Neural progenitor cell (in vitro differentiated cells): Measurements from ENCODE around the gene ACAD9. TPM values are rescaled to one million over a fixed set of nuclear protein-coding genes. Genes with fewer than 3 reads are reported as not detected.

ENCODE experiments used
- DNase-seq: peaks from one replicate; pipeline ENCODE4 v3.0.0-alpha.2; 2016; ENCODE audit warnings: low spot score
- H2AFZ ChIP-seq: fragments of 200-600 bp; sonication (generic); replicated peaks from 2 replicates; pipeline ENCODE4 v1.6.1; 2016; ENCODE audit warnings: antibody characterized with exemption
- H3F3A ChIP-seq: fragments of 200-600 bp; sonication (generic); 2 replicates; pipeline ENCODE4 v1.6.1; 2016; ENCODE audit warnings: antibody characterized with exemption, low read depth
- H3K27ac ChIP-seq: fragments of 200-600 bp; sonication (generic); 2 replicates; pipeline ENCODE4 v1.5.1; 2016; ENCODE audit warnings: mild to moderate bottlenecking
- H3K27me3 ChIP-seq: fragments of 200-600 bp; sonication (generic); 2 replicates; pipeline ENCODE4 v1.6.1; 2016; ENCODE audit warnings: mild to moderate bottlenecking, moderate library complexity
- H3K36me3 ChIP-seq: fragments of 200-600 bp; sonication (generic); 2 replicates; pipeline ENCODE4 v1.5.1; 2016
- H3K4me1 ChIP-seq: fragments of 200-600 bp; sonication (generic); 2 replicates; pipeline ENCODE4 v1.6.1; 2016; ENCODE audit warnings: mixed run types
- H3K4me2 ChIP-seq: fragments of 200-600 bp; sonication (generic); 2 replicates; pipeline ENCODE4 v1.6.1; 2016
- H3K4me3 ChIP-seq: fragments of 200-600 bp; sonication (generic); 2 replicates; pipeline ENCODE4 v1.5.1; 2016
- H3K79me2 ChIP-seq: fragments of 200-600 bp; sonication (generic); 2 replicates; pipeline ENCODE4 v1.6.1; 2016; ENCODE audit warnings: low read depth
- H3K9ac ChIP-seq: fragments of 200-600 bp; sonication (generic); 2 replicates; pipeline ENCODE4 v1.6.1; 2016
- H3K9me3 ChIP-seq: fragments of 200-600 bp; sonication (generic); 2 replicates; pipeline ENCODE4 v1.5.1; 2016; ENCODE audit warnings: low read depth
- H4K20me1 ChIP-seq: fragments of 200-600 bp; sonication (generic); 2 replicates; pipeline ENCODE4 v1.6.1; 2016; ENCODE audit warnings: low read depth
- H3K27ac Mint-ChIP-seq: 3 replicates; pipeline ENCODE4 v1.8.0; 2021; ENCODE audit warnings: mixed read lengths
- H3K27me3 Mint-ChIP-seq: 2 replicates; pipeline ENCODE4 v1.8.0; 2022; ENCODE audit warnings: low read depth, mild to moderate bottlenecking, inconsistent platforms, moderate library complexity, mixed read lengths; ENCODE audit not compliant: insufficient read depth
- H3K36me3 Mint-ChIP-seq: 3 replicates; pipeline ENCODE4 v1.8.0; 2021; ENCODE audit warnings: mixed read lengths
- H3K4me1 Mint-ChIP-seq: 3 replicates; pipeline ENCODE4 v1.8.0; 2021; ENCODE audit warnings: mixed read lengths
- H3K4me3 Mint-ChIP-seq: 3 replicates; pipeline ENCODE4 v1.8.0; 2021; ENCODE audit warnings: mild to moderate bottlenecking, moderate library complexity, mixed read lengths
- H3K9me3 Mint-ChIP-seq: 3 replicates; pipeline ENCODE4 v1.8.0; 2020; ENCODE audit warnings: mixed read lengths
- EZH2 ChIP-seq: fragments of 200-600 bp; sonication (generic); IDR thresholded peaks from 2 replicates; pipeline ENCODE4 v1.6.1; 2017; ENCODE audit warnings: antibody characterized with exemption, mild to moderate bottlenecking, moderate library complexity
- small RNA-seq: library from RNA; depleted of rRNA; stranded (forward); fragments of <200 nt; gene quantifications from one replicate; pipeline ENCODE3, GENCODE V24; 2015
- total RNA-seq: library from RNA; depleted of rRNA; stranded (reverse); fragments of >200 nt; gene quantifications from 2 replicates; pipeline ENCODE4 v1.2.3, GENCODE V29; 2015; ENCODE audit warnings: low replicate concordance
- TF ChIP-seq, protein P1 (sequence below): fragments of 200-600 bp; sonication (generic); IDR thresholded peaks from 2 replicates; pipeline ENCODE4 v1.5.1; 2017; ENCODE audit warnings: antibody characterized with exemption, mild to moderate bottlenecking

ACAD9 gene
- total RNA-seq, 1 donor from 2014 or later: 25.0 TPM

- Histone ChIP-seq H3K79me2 (no peaks in the 10 kb centered on the region), H4K20me1 (no peaks in the 10 kb centered on the region), H3K4me1 (peaks cover 5% of the 10 kb centered on the region), H3K36me3 (no peaks in the 10 kb centered on the region), H3K27me3 (no peaks in the 10 kb centered on the region), H3K4me2 (peak overlapping the region; percentile 16), H3F3A (no peaks in the 10 kb centered on the region), H3K4me3 (no peak overlapping the region), H3K27ac (no peak overlapping the region), H2AFZ (peak overlapping the region; percentile 87), H3K9me3 (no peaks in the 10 kb centered on the region), H3K9ac (no peak overlapping the region)
- DNase-seq: peak; percentile 61
- Mint-ChIP-seq H3K4me1 (peaks cover 10% of the 10 kb centered on the region), H3K4me3 (no peak overlapping the region), H3K27me3 (peaks cover 2% of the 10 kb centered on the region), H3K9me3 (peaks cover 10% of the 10 kb centered on the region), H3K27ac (peak overlapping the region; percentile 44), H3K36me3 (peaks cover 8% of the 10 kb centered on the region)
- TF ChIP-seq, protein P1, sequence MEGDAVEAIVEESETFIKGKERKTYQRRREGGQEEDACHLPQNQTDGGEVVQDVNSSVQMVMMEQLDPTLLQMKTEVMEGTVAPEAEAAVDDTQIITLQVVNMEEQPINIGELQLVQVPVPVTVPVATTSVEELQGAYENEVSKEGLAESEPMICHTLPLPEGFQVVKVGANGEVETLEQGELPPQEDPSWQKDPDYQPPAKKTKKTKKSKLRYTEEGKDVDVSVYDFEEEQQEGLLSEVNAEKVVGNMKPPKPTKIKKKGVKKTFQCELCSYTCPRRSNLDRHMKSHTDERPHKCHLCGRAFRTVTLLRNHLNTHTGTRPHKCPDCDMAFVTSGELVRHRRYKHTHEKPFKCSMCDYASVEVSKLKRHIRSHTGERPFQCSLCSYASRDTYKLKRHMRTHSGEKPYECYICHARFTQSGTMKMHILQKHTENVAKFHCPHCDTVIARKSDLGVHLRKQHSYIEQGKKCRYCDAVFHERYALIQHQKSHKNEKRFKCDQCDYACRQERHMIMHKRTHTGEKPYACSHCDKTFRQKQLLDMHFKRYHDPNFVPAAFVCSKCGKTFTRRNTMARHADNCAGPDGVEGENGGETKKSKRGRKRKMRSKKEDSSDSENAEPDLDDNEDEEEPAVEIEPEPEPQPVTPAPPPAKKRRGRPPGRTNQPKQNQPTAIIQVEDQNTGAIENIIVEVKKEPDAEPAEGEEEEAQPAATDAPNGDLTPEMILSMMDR: peak; percentile 39
- TF ChIP-seq EZH2: no peak
Measured at GRCh38 chr3:128950223-128950938, 71.0 kb downstream of the ACAD9 start.

GRCh38 chr3:128956440-128956839, 77.0 kb downstream of the ACAD9 start:
- Mint-ChIP-seq H3K27me3 (peaks cover 7% of the 10 kb centered on the region), H3K4me1 (no peaks in the 10 kb centered on the region), H3K36me3 (peaks cover 34% of the 10 kb centered on the region), H3K27ac (no peak overlapping the region), H3K4me3 (no peak overlapping the region), H3K9me3 (peaks cover 41% of the 10 kb centered on the region)
- Histone ChIP-seq H3K79me2 (no peaks in the 10 kb centered on the region), H3F3A (no peaks in the 10 kb centered on the region), H3K27me3 (no peaks in the 10 kb centered on the region), H3K9me3 (peaks cover 5% of the 10 kb centered on the region), H3K36me3 (no peaks in the 10 kb centered on the region), H4K20me1 (no peaks in the 10 kb centered on the region), H3K4me3 (no peak overlapping the region), H3K4me1 (no peaks in the 10 kb centered on the region), H2AFZ (no peak overlapping the region), H3K9ac (no peak overlapping the region), H3K4me2 (no peak overlapping the region), H3K27ac (no peak overlapping the region)
- TF ChIP-seq EZH2: no peak
- DNase-seq: no peak

Small RNAs within 50 kb of the gene (small RNA-seq; reads per million reads assigned to genes)
- not detected for gene AC112484.4

Other genes with a start within 250 kb of the ACAD9 start
- gene RPN1, start 228.8 kb upstream of the ACAD9 start, total RNA-seq: 186 and 214 TPM in 2 replicates
- 47.5 and 51.2 TPM in 2 replicates for gene RAB7A, start 153.4 kb upstream of the ACAD9 start, total RNA-seq
- gene CFAP92, start 114.5 kb downstream of the ACAD9 start, total RNA-seq: 5.3 and 5.5 TPM in 2 replicates
- gene EFCC1, start 121.7 kb downstream of the ACAD9 start, total RNA-seq: 1.1 and 1.5 TPM in 2 replicates
- gene GP9, start 181.2 kb downstream of the ACAD9 start, total RNA-seq: not detected in 2 replicates
- gene RAB43, start 242.2 kb downstream of the ACAD9 start, total RNA-seq: 0.36 and 9.0 TPM in 2 replicates